Measurements from ENCODE around the gene WDR31.
"Not testable (repeated sequence)": the region's sequence is repeated elsewhere in the genome, so short reads cannot be mapped to it uniquely, and the experiment has no call there.

The WDR31 gene

GRCh38 chr9:113368982-113369854, 29.1 kb upstream of the WDR31 start:
- DNase-seq (ENCODE audit: low read depth): no peak

- no peak for DNase-seq (ENCODE audit: low read depth)
Observed at GRCh38 chr9:113368348-113368981, 28.4 kb upstream of the WDR31 start.

GRCh38 chr9:113365652-113366051, 25.6 kb upstream of the WDR31 start:
- not testable (repeated sequence) for DNase-seq (ENCODE audit: low read depth)

GRCh38 chr9:113364951-113365350, 24.9 kb upstream of the WDR31 start:
- DNase-seq (ENCODE audit: low read depth): no peak

GRCh38 chr9:113363336-113363735, 23.3 kb upstream of the WDR31 start:
- no peak for DNase-seq (ENCODE audit: low read depth)

- DNase-seq (ENCODE audit: low read depth): no peak
Observed at GRCh38 chr9:113361304-113362018, 21.4 kb upstream of the WDR31 start.

- no peak for DNase-seq (ENCODE audit: low read depth)
Observed at GRCh38 chr9:113360242-113360842, 20.3 kb upstream of the WDR31 start.

- no peak for DNase-seq (ENCODE audit: low read depth)
Observed at GRCh38 chr9:113359385-113359784, 19.3 kb upstream of the WDR31 start.

- no peak for DNase-seq (ENCODE audit: low read depth)
Observed at GRCh38 chr9:113356686-113357292, 16.7 kb upstream of the WDR31 start.

- no peak for DNase-seq (ENCODE audit: low read depth)
Observed at GRCh38 chr9:113355040-113355596, 15.0 kb upstream of the WDR31 start.

- no peak for DNase-seq (ENCODE audit: low read depth)
Observed at GRCh38 chr9:113352411-113352810, 12.3 kb upstream of the WDR31 start.

GRCh38 chr9:113352006-113352405, 11.9 kb upstream of the WDR31 start:
- DNase-seq (ENCODE audit: low read depth): no peak

GRCh38 chr9:113350937-113351336, 10.9 kb upstream of the WDR31 start:
- DNase-seq (ENCODE audit: low read depth): no peak

- no peak for DNase-seq (ENCODE audit: low read depth)
Observed at GRCh38 chr9:113350107-113350661, 10.1 kb upstream of the WDR31 start.

GRCh38 chr9:113349445-113350094, 9.5 kb upstream of the WDR31 start, which contains the start of gene BSPRY:
BSPRY (plus strand) TSS chr9:113349541; CDS start chr9:113349580, 39 bp downstream.
- no peak for DNase-seq (ENCODE audit: low read depth)

GRCh38 chr9:113349066-113349444, 9.0 kb upstream of the WDR31 start:
- no peak for DNase-seq (ENCODE audit: low read depth)

GRCh38 chr9:113348437-113348836, 8.4 kb upstream of the WDR31 start:
- no peak for DNase-seq (ENCODE audit: low read depth)

GRCh38 chr9:113345671-113346070, 5.6 kb upstream of the WDR31 start:
- DNase-seq (ENCODE audit: low read depth): no peak

- no peak for DNase-seq (ENCODE audit: low read depth)
Observed at GRCh38 chr9:113345190-113345589, 5.1 kb upstream of the WDR31 start.

GRCh38 chr9:113343732-113344231, 3.7 kb upstream of the WDR31 start:
- DNase-seq (ENCODE audit: low read depth): no peak

Data from non-pigmented ciliary epithelial cell (primary cell).